Measurements from ENCODE around the gene PLCB1.
"Not testable (repeated sequence)": the region's sequence is repeated elsewhere in the genome, so short reads cannot be mapped to it uniquely, and the experiment has no call there.

Gene PLCB1

GRCh38 chr20:8842525-8842924, 710.5 kb downstream of the PLCB1 start:
- Mint-ChIP-seq H3K27me3 (ENCODE audit: low read depth, poor library complexity) (no peaks in the 10 kb centered on the region), H3K4me3 (no peak overlapping the region), H3K9me3 (peaks cover 6% of the 10 kb centered on the region), H3K27ac (peak overlapping the region; percentile 78), H3K4me1 (no peaks in the 10 kb centered on the region), H3K36me3 (ENCODE audit: low read depth) (peaks cover 12% of the 10 kb centered on the region)
- DNase-seq = no peak
- no peak for TF ChIP-seq CTCF (IDR thresholded peaks at IDR 0.05)

GRCh38 chr20:8844179-8844578, 712.1 kb downstream of the PLCB1 start:
- Mint-ChIP-seq H3K27me3 (ENCODE audit: low read depth, poor library complexity) (no peaks in the 10 kb centered on the region), H3K36me3 (ENCODE audit: low read depth) (peaks cover 12% of the 10 kb centered on the region), H3K4me3 (no peak overlapping the region), H3K27ac (no peak overlapping the region), H3K9me3 (peaks cover 6% of the 10 kb centered on the region), H3K4me1 (no peaks in the 10 kb centered on the region)
- no peak for TF ChIP-seq CTCF (IDR thresholded peaks at IDR 0.05)
- no peak for DNase-seq

- peaks cover 5% of the 10 kb centered on the region for H3K4me1 Mint-ChIP-seq
- no peak for TF ChIP-seq CTCF (IDR thresholded peaks at IDR 0.05)
- no peak overlapping the region for H3K27ac Mint-ChIP-seq
- no peaks in the 10 kb centered on the region for H3K27me3 Mint-ChIP-seq (ENCODE audit: low read depth, poor library complexity)
- peaks cover 4% of the 10 kb centered on the region for H3K36me3 Mint-ChIP-seq (ENCODE audit: low read depth)
- H3K4me3 Mint-ChIP-seq = no peak overlapping the region
- no peak for DNase-seq
- H3K9me3 Mint-ChIP-seq = no peaks in the 10 kb centered on the region
Observed at GRCh38 chr20:8849990-8850389, 717.9 kb downstream of the PLCB1 start.

- Mint-ChIP-seq H3K4me3 (no peak overlapping the region), H3K4me1 (peaks cover 5% of the 10 kb centered on the region), H3K36me3 (ENCODE audit: low read depth) (peaks cover 4% of the 10 kb centered on the region), H3K9me3 (peaks cover 4% of the 10 kb centered on the region), H3K27me3 (ENCODE audit: low read depth, poor library complexity) (no peaks in the 10 kb centered on the region), H3K27ac (no peak overlapping the region)
- no peak for DNase-seq
- no peak for TF ChIP-seq CTCF (IDR thresholded peaks at IDR 0.05)
Observed at GRCh38 chr20:8851446-8851845, 719.4 kb downstream of the PLCB1 start.

GRCh38 chr20:8851919-8852318, 719.9 kb downstream of the PLCB1 start:
- H3K27me3 Mint-ChIP-seq (ENCODE audit: low read depth, poor library complexity); DNase-seq; H3K27ac Mint-ChIP-seq; H3K36me3 Mint-ChIP-seq (ENCODE audit: low read depth); H3K9me3 Mint-ChIP-seq; H3K4me3 Mint-ChIP-seq; H3K4me1 Mint-ChIP-seq: not testable (repeated sequence)

- H3K27ac Mint-ChIP-seq; H3K9me3 Mint-ChIP-seq; H3K27me3 Mint-ChIP-seq (ENCODE audit: low read depth, poor library complexity); H3K4me3 Mint-ChIP-seq; DNase-seq; H3K4me1 Mint-ChIP-seq: not testable (repeated sequence)
- H3K36me3 Mint-ChIP-seq (ENCODE audit: low read depth) = peaks cover 12% of the 10 kb centered on the region
Observed at GRCh38 chr20:8853211-8853610, 721.1 kb downstream of the PLCB1 start.

GRCh38 chr20:8853805-8854338, 721.8 kb downstream of the PLCB1 start:
- H3K36me3 Mint-ChIP-seq (ENCODE audit: low read depth) = peaks cover 12% of the 10 kb centered on the region
- peak; percentile 27 for DNase-seq
- H3K27ac Mint-ChIP-seq = no peak overlapping the region

More at GRCh38 chr20:8853805-8854338, 721.8 kb downstream of the PLCB1 start:
- peaks cover 5% of the 10 kb centered on the region for H3K4me1 Mint-ChIP-seq
- H3K4me3 Mint-ChIP-seq = no peak overlapping the region
- no peaks in the 10 kb centered on the region for H3K27me3 Mint-ChIP-seq (ENCODE audit: low read depth, poor library complexity)
- H3K9me3 Mint-ChIP-seq = peaks cover 10% of the 10 kb centered on the region
- TF ChIP-seq CTCF (IDR thresholded peaks at IDR 0.05) = peak; percentile 88
